ENCODE results near the gene UBLCP1.

Gene UBLCP1

GRCh38 chr5:159316519-159317383 lies 53.7 kb downstream of the UBLCP1 start:
- 89% methylated on average over 8 of the region's 9 CpGs for WGBS
- H3K4me1 ChIP-seq (ENCODE audit: insufficient read depth, low read length) = no peaks in the 10 kb centered on the region
- peaks cover 10% of the 10 kb centered on the region for H3K27me3 ChIP-seq (ENCODE audit: insufficient read depth, low read length)
- no peaks in the 10 kb centered on the region for H3K36me3 ChIP-seq (ENCODE audit: insufficient read depth, low read length)
- H3K4me3 ChIP-seq (ENCODE audit: low read length) = no peak overlapping the region
- H3K27ac ChIP-seq (ENCODE audit: low read depth, low read length) = no peak overlapping the region
- H3K9ac ChIP-seq (ENCODE audit: low read depth, low read length) = no peak overlapping the region
- no peaks in the 10 kb centered on the region for H3K9me3 ChIP-seq (ENCODE audit: insufficient read depth, low read depth, low read length)

- Histone ChIP-seq H3K27me3 (ENCODE audit: insufficient read depth, low read length) (0 out of 2 replicates have a peak, but pooled peaks cover 3% of the 10 kb centered on the region), H3K4me1 (ENCODE audit: insufficient read depth, low read length) (no peaks in the 10 kb centered on the region), H3K9me3 (ENCODE audit: insufficient read depth, low read depth, low read length) (no peaks in the 10 kb centered on the region), H3K27ac (ENCODE audit: low read depth, low read length) (no peak overlapping the region), H3K9ac (ENCODE audit: low read depth, low read length) (no peak overlapping the region), H3K4me3 (ENCODE audit: low read length) (no peak overlapping the region), H3K36me3 (ENCODE audit: insufficient read depth, low read length) (no peaks in the 10 kb centered on the region)
- 32% methylated on average over 1 of the region's 2 CpGs for WGBS
These were observed 54.8 kb downstream of the UBLCP1 start for GRCh38 chr5:159317849-159318248.

GRCh38 chr5:159318448-159318847 lies 55.4 kb downstream of the UBLCP1 start:
- no peaks in the 10 kb centered on the region for H3K4me1 ChIP-seq (ENCODE audit: insufficient read depth, low read length)
- no peaks in the 10 kb centered on the region for H3K36me3 ChIP-seq (ENCODE audit: insufficient read depth, low read length)
- H3K9ac ChIP-seq (ENCODE audit: low read depth, low read length) = no peak overlapping the region
- H3K4me3 ChIP-seq (ENCODE audit: low read length) = no peak overlapping the region
- 94% methylated on average over 4 of the region's 4 CpGs for WGBS
- no peak overlapping the region for H3K27ac ChIP-seq (ENCODE audit: low read depth, low read length)
- H3K9me3 ChIP-seq (ENCODE audit: insufficient read depth, low read depth, low read length) = no peaks in the 10 kb centered on the region
- H3K27me3 ChIP-seq (ENCODE audit: insufficient read depth, low read length) = 0 out of 2 replicates have a peak, but pooled peaks cover 2% of the 10 kb centered on the region

- WGBS = 92% methylated on average over 3 of the region's 3 CpGs
- Histone ChIP-seq H3K9me3 (ENCODE audit: insufficient read depth, low read depth, low read length) (no peaks in the 10 kb centered on the region), H3K4me1 (ENCODE audit: insufficient read depth, low read length) (no peaks in the 10 kb centered on the region), H3K27me3 (ENCODE audit: insufficient read depth, low read length) (0 out of 2 replicates have a peak, but pooled peaks cover 2% of the 10 kb centered on the region), H3K36me3 (ENCODE audit: insufficient read depth, low read length) (no peaks in the 10 kb centered on the region), H3K27ac (ENCODE audit: low read depth, low read length) (no peak overlapping the region), H3K9ac (ENCODE audit: low read depth, low read length) (no peak overlapping the region), H3K4me3 (ENCODE audit: low read length) (no peak overlapping the region)
These were observed 56.3 kb downstream of the UBLCP1 start for GRCh38 chr5:159319363-159319762.

- H3K9ac ChIP-seq (ENCODE audit: low read depth, low read length) = no peak overlapping the region
- H3K4me3 ChIP-seq (ENCODE audit: low read length) = no peak overlapping the region
- H3K9me3 ChIP-seq (ENCODE audit: insufficient read depth, low read depth, low read length) = no peaks in the 10 kb centered on the region
- H3K27me3 ChIP-seq (ENCODE audit: insufficient read depth, low read length) = 0 out of 2 replicates have a peak, but pooled peaks cover 2% of the 10 kb centered on the region
- H3K27ac ChIP-seq (ENCODE audit: low read depth, low read length) = no peak overlapping the region
- WGBS = 84% methylated on average over 2 of the region's 2 CpGs
- no peaks in the 10 kb centered on the region for H3K4me1 ChIP-seq (ENCODE audit: insufficient read depth, low read length)
- H3K36me3 ChIP-seq (ENCODE audit: insufficient read depth, low read length) = no peaks in the 10 kb centered on the region
These were observed 56.7 kb downstream of the UBLCP1 start for GRCh38 chr5:159319832-159320231.

GRCh38 chr5:159322180-159322579 lies 59.1 kb downstream of the UBLCP1 start:
- Histone ChIP-seq H3K4me3 (ENCODE audit: low read length) (no peak overlapping the region), H3K27ac (ENCODE audit: low read depth, low read length) (no peak overlapping the region), H3K9ac (ENCODE audit: low read depth, low read length) (no peak overlapping the region), H3K27me3 (ENCODE audit: insufficient read depth, low read length) (0 out of 2 replicates have a peak, but pooled peaks cover 2% of the 10 kb centered on the region), H3K36me3 (ENCODE audit: insufficient read depth, low read length) (no peaks in the 10 kb centered on the region), H3K4me1 (ENCODE audit: insufficient read depth, low read length) (no peaks in the 10 kb centered on the region), H3K9me3 (ENCODE audit: insufficient read depth, low read depth, low read length) (no peaks in the 10 kb centered on the region)
- 95% methylated on average over 6 of the region's 6 CpGs for WGBS

- H3K27me3 ChIP-seq (ENCODE audit: insufficient read depth, low read length) = 0 out of 2 replicates have a peak, but pooled peaks cover 2% of the 10 kb centered on the region
- no peaks in the 10 kb centered on the region for H3K36me3 ChIP-seq (ENCODE audit: insufficient read depth, low read length)
- no peak overlapping the region for H3K27ac ChIP-seq (ENCODE audit: low read depth, low read length)
- WGBS = 93% methylated on average over 3 of the region's 3 CpGs
- no peak overlapping the region for H3K9ac ChIP-seq (ENCODE audit: low read depth, low read length)
- no peaks in the 10 kb centered on the region for H3K4me1 ChIP-seq (ENCODE audit: insufficient read depth, low read length)
- no peaks in the 10 kb centered on the region for H3K9me3 ChIP-seq (ENCODE audit: insufficient read depth, low read depth, low read length)
- H3K4me3 ChIP-seq (ENCODE audit: low read length) = no peak overlapping the region
These were observed 61.1 kb downstream of the UBLCP1 start for GRCh38 chr5:159324102-159324755.

GRCh38 chr5:159324986-159325385 lies 61.9 kb downstream of the UBLCP1 start:
- Histone ChIP-seq H3K9me3 (ENCODE audit: insufficient read depth, low read depth, low read length) (no peaks in the 10 kb centered on the region), H3K27me3 (ENCODE audit: insufficient read depth, low read length) (0 out of 2 replicates have a peak, but pooled peaks cover 4% of the 10 kb centered on the region), H3K4me3 (ENCODE audit: low read length) (no peak overlapping the region), H3K36me3 (ENCODE audit: insufficient read depth, low read length) (no peaks in the 10 kb centered on the region), H3K27ac (ENCODE audit: low read depth, low read length) (no peak overlapping the region), H3K9ac (ENCODE audit: low read depth, low read length) (no peak overlapping the region), H3K4me1 (ENCODE audit: insufficient read depth, low read length) (no peaks in the 10 kb centered on the region)
- WGBS = 85% methylated on average over 4 of the region's 4 CpGs

- no peaks in the 10 kb centered on the region for H3K36me3 ChIP-seq (ENCODE audit: insufficient read depth, low read length)
- H3K9me3 ChIP-seq (ENCODE audit: insufficient read depth, low read depth, low read length) = no peaks in the 10 kb centered on the region
- no peak within 1 kb of the TSS for H3K9ac ChIP-seq (ENCODE audit: low read depth, low read length)
- peak within 1 kb of the TSS; percentile 59 for H3K4me3 ChIP-seq (ENCODE audit: low read length)
- no peak within 1 kb of the TSS for H3K27ac ChIP-seq (ENCODE audit: low read depth, low read length)
- peaks cover 5% of the 10 kb centered on the region; the same call in 1 of the 2 replicates for H3K27me3 ChIP-seq (ENCODE audit: insufficient read depth, low read length)
- no peaks in the 10 kb centered on the region for H3K4me1 ChIP-seq (ENCODE audit: insufficient read depth, low read length)
- 79% methylated on average over 4 of the region's 4 CpGs for WGBS
These were observed 67.2 kb downstream of the UBLCP1 start, which contains the start of gene IL12B for GRCh38 chr5:159330131-159330800. TSS of gene IL12B (minus strand) at chr5:159330487. CDS start at chr5:159326782, 3,705 bp downstream.

- Histone ChIP-seq H3K27me3 (ENCODE audit: insufficient read depth, low read length) (peaks cover 5% of the 10 kb centered on the region; the same call in 1 of the 2 replicates), H3K9me3 (ENCODE audit: insufficient read depth, low read depth, low read length) (no peaks in the 10 kb centered on the region), H3K9ac (ENCODE audit: low read depth, low read length) (peak overlapping the region; percentile 81), H3K4me1 (ENCODE audit: insufficient read depth, low read length) (no peaks in the 10 kb centered on the region), H3K4me3 (ENCODE audit: low read length) (peak overlapping the region; percentile 59), H3K36me3 (ENCODE audit: insufficient read depth, low read length) (no peaks in the 10 kb centered on the region), H3K27ac (ENCODE audit: low read depth, low read length) (no peak overlapping the region)
- 9% methylated on average over 50 of the region's 50 CpGs for WGBS
These were observed 68.2 kb downstream of the UBLCP1 start for GRCh38 chr5:159331093-159331973.

Measured in HUES64 (cell line).